ENCODE measurements around the gene RFX4. TPM values are rescaled to one million over a fixed set of nuclear protein-coding genes. Genes with fewer than 3 reads are reported as not detected.

Gene RFX4
- total RNA-seq, 8 experiments from 2014 or later: 0.20 to 78.4 (median 16.8) TPM

DNA sequence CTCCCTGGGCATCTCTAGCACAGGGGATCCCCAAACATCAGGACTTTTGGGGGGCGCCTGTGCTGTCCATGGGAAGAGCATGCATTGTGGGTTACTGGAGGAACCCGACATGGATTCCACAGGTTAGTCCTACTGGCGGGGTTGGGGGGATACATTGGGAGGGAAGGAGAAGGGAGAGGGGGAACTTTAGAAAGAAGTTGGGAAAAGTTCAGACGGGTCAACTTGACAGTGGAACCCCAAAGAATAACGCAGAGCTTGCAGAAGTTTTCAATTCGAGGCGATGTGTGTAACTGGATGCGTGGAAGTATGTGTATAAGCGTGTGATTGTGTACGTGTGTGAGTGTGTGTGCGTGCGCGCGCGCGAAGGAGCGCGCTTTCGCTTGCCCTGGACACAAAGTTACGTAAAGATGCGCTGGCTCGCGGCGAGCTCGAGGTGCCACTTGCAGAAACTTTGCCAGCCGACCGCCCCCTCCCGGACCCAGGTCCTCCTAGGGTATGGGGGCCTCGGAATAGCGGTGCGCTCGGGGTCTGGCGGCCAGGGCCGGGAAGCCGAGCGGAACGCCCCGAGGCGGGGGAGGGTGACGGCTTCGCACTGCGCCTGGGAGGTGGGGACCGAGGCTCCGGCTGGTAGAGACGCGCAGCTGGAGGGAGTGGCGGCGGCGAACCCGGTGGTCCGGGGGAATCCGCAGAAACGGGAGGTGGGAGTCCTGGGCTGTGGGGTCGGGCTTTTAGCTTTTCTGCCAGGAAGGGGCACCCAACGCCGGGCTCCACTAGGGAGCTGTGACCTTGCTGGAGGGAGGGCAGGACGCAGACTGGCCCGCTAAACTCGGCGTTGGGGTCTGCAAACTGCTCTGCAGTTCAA is 669 bp downstream of the RFX4 start:
- peaks cover 4 to 15% of the 10 kb centered on the region in 2 donors for H3K4me1 ChIP-seq (replicated peaks in 1 of 2)
- H3K27ac ChIP-seq: peak overlapping the region; percentile 86
- H3K4me3 ChIP-seq: peak overlapping the region; percentile 42 to 92 (median 78)
- peak in 3 of 8 experiments; percentile 4 to 26 (median 22) for ATAC-seq (replicated peaks in 6 of 8)
- in situ Hi-C loops (cut with MboI; ENCODE audit: low pct_unique_long_range_greater_than_20kb in 2 of 9, low sequenced_read_pairs in 9 of 9, unreplicated experiment in 9 of 9): loop anchor here in 1 of 9 experiments (25.0 kb wide), 1 partner anchor 196 kb away; no protein-coding TSS in a partner anchor
- 0 to 26% (median 0%) methylated on average over 1 to 18 of the region's 60 CpGs; no CpG with 5 or more reads in 4 of the 10 experiments for WGBS, 10 experiments

DNA sequence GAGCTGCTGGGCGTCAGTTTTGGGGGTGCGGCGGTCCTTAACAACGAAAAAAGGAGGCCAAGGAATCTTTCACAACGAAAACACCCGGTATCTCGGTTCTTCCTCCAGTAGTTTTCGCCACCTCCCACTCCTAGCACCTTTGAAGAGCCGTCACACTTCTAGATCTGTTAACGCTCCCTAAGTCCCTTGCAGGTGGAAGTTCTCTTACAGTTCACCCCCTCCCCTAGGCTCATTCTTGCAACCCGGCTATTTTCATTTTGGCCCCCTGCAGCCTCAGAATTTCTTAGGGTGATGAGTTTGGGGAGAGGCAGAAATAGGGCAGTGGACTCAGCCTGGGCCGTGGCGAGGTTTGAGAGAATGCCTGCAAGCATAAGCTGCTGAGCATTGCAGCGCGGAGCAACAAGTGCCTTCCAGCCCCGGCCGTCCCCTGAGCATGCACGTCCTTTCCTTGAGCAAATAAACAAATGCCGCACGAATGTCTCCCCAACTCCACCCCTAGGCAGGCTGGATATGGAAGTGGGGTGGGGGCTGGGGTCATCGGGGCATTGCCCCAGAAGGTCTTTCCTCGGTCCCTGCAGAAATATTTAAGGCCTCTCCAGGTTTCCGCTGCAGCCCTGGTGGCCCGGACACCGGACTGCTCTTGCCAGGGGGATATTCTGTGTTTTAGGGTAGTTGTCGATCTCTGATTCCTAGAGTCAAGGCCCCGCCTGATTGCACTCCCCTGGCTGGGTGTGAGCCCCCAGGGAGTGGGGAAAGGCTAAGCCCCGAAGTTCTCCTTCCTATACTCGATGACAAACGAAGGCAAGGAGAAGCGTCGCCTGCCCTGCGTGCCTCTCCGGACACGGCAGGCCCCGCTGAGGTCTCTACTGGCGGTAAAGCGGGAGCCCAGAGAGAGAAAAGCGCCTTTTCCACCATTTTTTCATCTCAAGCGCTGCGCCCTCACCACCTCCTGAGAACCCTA is 1.6 kb downstream of the RFX4 start:
- in situ Hi-C loops (cut with MboI; ENCODE audit: low pct_unique_long_range_greater_than_20kb in 2 of 9, low sequenced_read_pairs in 9 of 9, unreplicated experiment in 9 of 9): loop anchor here in 1 of 9 experiments (25.0 kb wide), 1 partner anchor 197 kb away; no protein-coding TSS in a partner anchor
- Histone ChIP-seq H3K27ac (peak overlapping the region; percentile 86), H3K4me1 (replicated peaks in 1 of 2) (peaks cover 13 to 17% of the 10 kb centered on the region in 2 donors), H3K4me3 (peak overlapping the region; percentile 42 to 92 (median 78))
- 0 to 19% (median 0%) methylated on average over 1 to 6 of the region's 41 CpGs for WGBS, 10 experiments
- ATAC-seq (replicated peaks in 6 of 8): no peak

DNA sequence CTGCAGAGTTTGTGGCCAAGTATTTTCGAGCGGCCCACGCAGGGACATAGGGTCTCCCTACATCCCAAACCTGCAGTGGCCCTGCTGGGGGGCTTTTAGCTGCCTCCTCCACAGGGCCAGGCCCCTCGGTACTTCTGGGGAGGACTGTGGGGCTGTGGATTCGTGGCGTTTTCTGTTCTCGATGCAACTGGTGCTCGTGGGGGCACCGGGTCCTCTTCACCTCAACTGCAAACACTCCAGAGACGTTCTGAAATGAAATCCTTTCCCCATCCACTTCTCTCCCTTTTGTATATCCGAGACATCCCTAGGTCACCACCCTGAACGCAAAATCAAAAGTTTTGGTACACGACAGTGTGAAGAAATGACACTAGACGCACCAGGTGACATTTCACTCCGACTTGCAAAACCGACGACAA is 2.3 kb downstream of the RFX4 start:
- in situ Hi-C loops (cut with MboI; ENCODE audit: low pct_unique_long_range_greater_than_20kb in 2 of 9, low sequenced_read_pairs in 9 of 9, unreplicated experiment in 9 of 9): loop anchor here in 1 of 9 experiments (25.0 kb wide), 1 partner anchor 198 kb away; no protein-coding TSS in a partner anchor
- peak overlapping the region in 1 of 2 donors; percentile 86 for H3K27ac ChIP-seq
- WGBS, 10 experiments: 0 to 15% (median 1%) methylated on average over 1 to 8 of the region's 17 CpGs; no CpG with 5 or more reads in 4 of the 10 experiments
- H3K4me3 ChIP-seq: peak overlapping the region; percentile 42 to 92 (median 78)
- no peak for ATAC-seq (replicated peaks in 6 of 8)
- peaks cover 17 to 18% of the 10 kb centered on the region in 2 donors for H3K4me1 ChIP-seq (replicated peaks in 1 of 2)

DNA sequence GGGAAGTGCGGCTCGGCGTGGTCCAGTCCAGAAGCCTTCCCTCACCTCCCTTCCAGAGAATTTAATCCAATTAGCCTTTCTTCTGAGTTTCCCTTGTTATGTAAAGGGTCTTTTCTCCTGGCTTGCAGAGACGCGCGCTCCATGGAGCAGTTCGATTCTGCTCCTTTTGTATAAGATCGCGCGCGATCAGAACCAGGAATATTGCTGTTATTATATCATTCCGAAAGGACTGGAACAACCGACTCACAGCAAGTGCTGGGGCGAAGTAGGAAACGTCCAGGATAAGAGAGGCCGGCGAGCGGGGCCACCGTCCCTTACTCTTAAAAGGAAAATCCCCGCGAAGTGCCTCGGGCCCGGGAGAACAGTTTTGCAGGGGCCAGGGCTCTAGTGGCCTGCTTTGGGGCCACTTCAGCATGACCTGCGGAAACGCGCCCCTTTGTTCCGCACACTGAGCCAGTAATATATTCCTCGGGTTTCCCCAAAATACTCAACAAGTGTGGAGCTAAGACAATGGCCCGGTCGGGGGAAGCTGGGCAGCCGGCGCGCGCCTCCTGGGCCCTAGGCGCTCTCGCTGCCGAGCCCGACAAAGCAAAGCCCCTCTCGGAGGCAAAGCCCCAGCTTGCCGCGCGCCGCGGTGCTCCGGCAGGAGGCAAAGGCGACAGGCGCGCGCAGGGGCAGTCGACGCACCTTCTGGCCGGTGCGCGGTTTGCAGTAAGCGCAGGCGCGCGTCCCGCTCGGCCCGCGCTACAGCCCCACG is 2.9 kb downstream of the RFX4 start:
- WGBS, 10 experiments: 0 to 12% (median 4%) methylated on average over 5 to 12 of the region's 63 CpGs; no CpG with 5 or more reads in 4 of the 10 experiments
- in situ Hi-C loops (cut with MboI; ENCODE audit: low pct_unique_long_range_greater_than_20kb in 2 of 9, low sequenced_read_pairs in 9 of 9, unreplicated experiment in 9 of 9): loop anchor here in 1 of 9 experiments (25.0 kb wide), 1 partner anchor 198 kb away; no protein-coding TSS in a partner anchor
- H3K27ac ChIP-seq: peak overlapping the region in 1 of 2 donors; percentile 86
- H3K4me1 ChIP-seq (replicated peaks in 1 of 2): peaks cover 17 to 22% of the 10 kb centered on the region in 2 donors
- ATAC-seq (replicated peaks in 6 of 8): peak in 3 of 8 experiments; percentile 3 to 6 (median 4)
- peak overlapping the region; percentile 42 to 92 (median 78) for H3K4me3 ChIP-seq

DNA sequence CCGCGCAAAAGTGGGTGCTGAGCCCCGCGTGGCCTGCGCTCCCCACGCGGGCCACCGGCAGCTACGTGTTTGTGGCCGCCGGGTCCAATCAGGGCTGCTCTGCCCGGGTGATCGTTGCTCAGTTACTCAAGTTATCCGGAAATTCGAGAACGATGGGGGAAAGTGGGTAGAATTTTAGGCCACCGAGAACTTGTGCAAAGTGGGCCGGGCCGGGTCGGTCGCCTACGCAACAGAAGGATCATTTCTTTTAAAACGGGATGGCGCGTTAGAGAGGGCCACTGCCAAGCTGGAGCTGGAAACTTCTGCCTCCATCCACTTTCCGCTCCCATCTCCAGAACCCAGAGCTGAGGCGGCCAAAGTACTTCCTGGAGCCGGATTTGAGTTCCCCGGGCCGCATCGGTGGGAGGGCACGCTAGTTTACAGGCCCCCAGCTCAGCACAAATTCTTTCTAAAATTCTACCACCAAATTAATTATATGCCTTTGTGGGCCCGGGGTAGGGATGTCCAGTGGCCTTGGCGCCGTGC is 3.5 kb downstream of the RFX4 start:
- H3K4me3 ChIP-seq: peak overlapping the region; percentile 42 to 92 (median 78)
- 0 to 13% (median 0%) methylated on average over 1 to 12 of the region's 35 CpGs; no CpG with 5 or more reads in 5 of the 10 experiments for whole genome bisulfite sequencing, 10 experiments
- peaks cover 17 to 25% of the 10 kb centered on the region in 2 donors for H3K4me1 ChIP-seq (replicated peaks in 1 of 2)
- in situ Hi-C loops (cut with MboI; ENCODE audit: low pct_unique_long_range_greater_than_20kb in 2 of 9, low sequenced_read_pairs in 9 of 9, unreplicated experiment in 9 of 9): loop anchor here in 1 of 9 experiments (25.0 kb wide), 1 partner anchor 199 kb away; no protein-coding TSS in a partner anchor
- peak overlapping the region in 1 of 2 donors; percentile 86 for H3K27ac ChIP-seq
- no peak for ATAC-seq (replicated peaks in 6 of 8)

DNA sequence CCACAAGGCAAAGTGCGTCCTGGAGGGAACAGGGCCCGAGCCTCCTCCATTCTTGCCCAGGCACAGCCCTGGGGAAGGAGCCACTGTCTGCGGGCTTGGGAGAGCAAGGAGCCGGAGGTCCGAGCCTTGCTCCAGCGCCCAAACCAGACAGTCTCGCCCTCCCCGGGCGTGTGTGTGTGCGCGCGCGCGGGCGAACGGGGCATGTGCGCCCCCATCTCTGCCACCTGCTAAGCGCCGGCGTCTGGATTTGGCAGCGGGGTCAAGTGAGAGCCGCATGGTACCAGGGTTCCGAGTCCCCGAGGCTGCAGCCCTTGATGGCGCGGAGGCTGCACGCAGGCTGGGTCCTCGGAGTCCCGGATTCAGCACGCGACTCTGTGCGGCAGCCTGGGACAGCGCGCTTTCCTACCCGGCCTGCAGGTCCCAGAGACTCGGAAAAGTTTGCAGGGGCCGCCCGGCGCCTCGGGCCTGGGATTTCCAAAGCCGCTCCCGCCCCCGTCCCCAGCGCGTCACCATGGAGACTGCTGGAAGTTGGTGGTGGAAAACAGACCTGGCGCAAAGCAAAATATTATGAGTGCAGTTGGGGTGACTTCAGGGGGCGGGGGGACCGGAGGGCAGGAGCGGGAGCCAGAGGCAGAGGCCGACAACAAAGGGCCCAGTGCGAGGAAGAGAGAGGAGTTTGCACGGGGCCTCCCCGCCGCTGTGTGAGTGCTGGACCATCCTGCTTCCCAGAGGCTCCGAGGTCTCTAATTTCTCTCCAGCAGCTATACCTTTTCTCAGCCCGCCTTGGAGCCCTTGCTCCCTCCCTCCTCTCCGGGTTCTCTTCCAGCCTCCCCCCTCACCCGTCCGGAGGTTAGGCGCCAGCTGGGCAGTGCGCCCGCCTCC is 4.2 kb downstream of the RFX4 start:
- Histone ChIP-seq H3K4me3 (peak overlapping the region; percentile 42 to 92 (median 78)), H3K27ac (peak overlapping the region in 1 of 2 donors; percentile 86), H3K4me1 (replicated peaks in 1 of 2) (peaks cover 17 to 25% of the 10 kb centered on the region in 2 donors)
- ATAC-seq (replicated peaks in 6 of 8): peak in 7 of 8 experiments; percentile 20 to 70 (median 39)
- WGBS, 10 experiments: 0 to 13% (median 0%) methylated on average over 1 to 10 of the region's 62 CpGs; no CpG with 5 or more reads in 2 of the 10 experiments
- in situ Hi-C loops (cut with MboI; ENCODE audit: low pct_unique_long_range_greater_than_20kb in 2 of 9, low sequenced_read_pairs in 9 of 9, unreplicated experiment in 9 of 9): loop anchor here in 1 of 9 experiments (25.0 kb wide), 1 partner anchor 200 kb away; no protein-coding TSS in a partner anchor

GRCh38 chr12:106588771-106589170 is 6.0 kb downstream of the RFX4 start:
- H3K27ac ChIP-seq: no peak overlapping the region
- H3K4me1 ChIP-seq (replicated peaks in 1 of 2): peaks cover 27 to 40% of the 10 kb centered on the region in 2 donors
- in situ Hi-C loops (cut with MboI; ENCODE audit: low pct_unique_long_range_greater_than_20kb in 2 of 9, low sequenced_read_pairs in 9 of 9, unreplicated experiment in 9 of 9): loop anchor here in 1 of 9 experiments (25.0 kb wide), 1 partner anchor 201 kb away; no protein-coding TSS in a partner anchor
- WGBS, 10 experiments: 0 to 95% (median 40%) methylated on average over 1 to 4 of the region's 4 CpGs; no CpG with 5 or more reads in 4 of the 10 experiments
- H3K4me3 ChIP-seq: no peak overlapping the region
- no peak for ATAC-seq (replicated peaks in 6 of 8)

DNA sequence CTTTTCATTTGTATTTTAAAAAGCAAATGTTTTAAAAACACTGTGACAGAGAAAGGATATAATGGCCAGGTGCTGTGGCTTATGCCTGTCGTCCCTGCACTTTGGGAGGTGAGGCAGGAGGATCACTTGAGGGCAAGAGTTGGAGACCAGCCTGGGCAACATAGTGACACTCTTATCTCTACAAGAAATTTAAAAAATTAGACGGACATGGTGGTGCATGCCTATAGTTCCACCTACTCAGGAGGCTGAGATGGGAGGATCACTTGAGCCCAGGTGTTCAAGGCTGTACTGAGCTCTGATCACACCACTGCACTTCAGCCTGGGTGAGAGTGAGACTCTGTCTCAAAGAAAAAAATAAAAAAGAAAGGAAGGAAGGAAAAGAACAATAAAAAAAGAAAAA is 7.8 kb downstream of the RFX4 start:
- Histone ChIP-seq H3K27ac (no peak overlapping the region), H3K4me3 (no peak overlapping the region), H3K4me1 (replicated peaks in 1 of 2) (peaks cover 22 to 46% of the 10 kb centered on the region in 2 donors)
- in situ Hi-C loops (cut with MboI; ENCODE audit: low pct_unique_long_range_greater_than_20kb in 2 of 9, low sequenced_read_pairs in 9 of 9, unreplicated experiment in 9 of 9): loop anchor here in 1 of 9 experiments (25.0 kb wide), 1 partner anchor 203 kb away; no protein-coding TSS in a partner anchor
- ATAC-seq (replicated peaks in 6 of 8): no peak
- WGBS, 10 experiments: 0 to 100% (median 44%) methylated on average over 1 to 2 of the region's 2 CpGs; no CpG with 5 or more reads in 2 of the 10 experiments

GRCh38 chr12:106594447-106594846 is 11.6 kb downstream of the RFX4 start:
- no peak overlapping the region for H3K27ac ChIP-seq
- peaks cover 16 to 38% of the 10 kb centered on the region in 2 donors for H3K4me1 ChIP-seq (replicated peaks in 1 of 2)
- in situ Hi-C loops (cut with MboI; ENCODE audit: low pct_unique_long_range_greater_than_20kb in 2 of 9, low sequenced_read_pairs in 9 of 9, unreplicated experiment in 9 of 9): loop anchor here in 1 of 9 experiments (25.0 kb wide), 1 partner anchor 207 kb away; no protein-coding TSS in a partner anchor
- H3K4me3 ChIP-seq: no peak overlapping the region
- 4 to 89% (median 66%) methylated on average over 1 to 11 of the region's 17 CpGs; no CpG with 5 or more reads in 2 of the 10 experiments for WGBS, 10 experiments
- ATAC-seq (replicated peaks in 6 of 8): peak in 6 of 8 experiments; percentile 24 to 77 (median 74)

GRCh38 chr12:106595268-106595667 is 12.5 kb downstream of the RFX4 start:
- no peak overlapping the region for H3K27ac ChIP-seq
- 14 to 100% (median 100%) methylated on average over 1 to 3 of the region's 3 CpGs; no CpG with 5 or more reads in 7 of the 10 experiments for WGBS, 10 experiments
- no peak overlapping the region for H3K4me3 ChIP-seq
- no peak for ATAC-seq (replicated peaks in 6 of 8)
- in situ Hi-C loops (cut with MboI; ENCODE audit: low pct_unique_long_range_greater_than_20kb in 2 of 9, low sequenced_read_pairs in 9 of 9, unreplicated experiment in 9 of 9): loop anchor here in 1 of 9 experiments (25.0 kb wide), 1 partner anchor 208 kb away; no protein-coding TSS in a partner anchor
- peaks cover 16 to 42% of the 10 kb centered on the region in 2 donors for H3K4me1 ChIP-seq (replicated peaks in 1 of 2)
